Fibroblast of skin of abdomen (primary cell): ENCODE measurements around the gene KCNK13. TPM values are rescaled to one million over a fixed set of nuclear protein-coding genes. Genes with fewer than 3 reads are reported as not detected.
A peak's percentile ranks its signal among the peaks of the same experiment; 100 is the strongest.
"Not testable (repeated sequence)": the region's sequence is repeated elsewhere in the genome, so short reads cannot be mapped to it uniquely, and the experiment has no call there.

ENCODE experiments used
- DNase-seq: peaks from one replicate; pipeline ENCODE4 v3.0.0-alpha.2; 2013
- polyA plus RNA-seq, 2 experiments: library from polyadenylated mRNA; unstranded; fragments of 120-200 nt; gene quantifications; one replicate each; pipeline ENCODE4 v1.2.1, GENCODE V29; 2013; ENCODE audit not compliant: insufficient read length in 2 of 2

KCNK13 gene
- not detected for polyA plus RNA-seq (2013, experiment 1 of 2; ENCODE audit: insufficient read length)
- not detected for polyA plus RNA-seq (2013, experiment 2 of 2; ENCODE audit: insufficient read length)

DNA sequence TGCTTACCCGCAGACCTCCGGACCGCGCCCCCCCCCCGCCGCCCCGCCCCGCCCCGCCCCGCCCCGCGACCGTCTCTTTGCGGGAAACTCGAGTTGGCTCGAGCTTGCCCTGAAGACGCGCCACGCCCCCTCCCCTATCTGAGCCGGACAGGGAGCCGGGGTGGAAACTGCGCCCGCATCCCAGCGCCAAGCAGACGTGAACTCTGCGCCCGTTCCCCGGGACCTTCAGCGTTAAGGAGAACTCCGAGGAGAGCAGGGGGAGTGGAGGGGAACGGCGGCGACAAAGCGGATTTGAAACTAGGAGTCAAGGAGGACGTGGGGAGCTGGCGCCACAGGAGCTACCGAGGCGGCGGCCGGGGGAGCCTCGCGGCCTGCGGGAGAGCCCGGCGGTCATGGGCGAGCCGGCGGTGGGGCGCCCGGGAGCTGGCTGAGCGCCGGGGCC is at the start of gene KCNK13:
TSS of gene KCNK13 (plus strand) at position 310 of the 442 bp plus-strand sequence. CDS start 212 bp downstream, outside the sequence.
- no peak for DNase-seq

DNA sequence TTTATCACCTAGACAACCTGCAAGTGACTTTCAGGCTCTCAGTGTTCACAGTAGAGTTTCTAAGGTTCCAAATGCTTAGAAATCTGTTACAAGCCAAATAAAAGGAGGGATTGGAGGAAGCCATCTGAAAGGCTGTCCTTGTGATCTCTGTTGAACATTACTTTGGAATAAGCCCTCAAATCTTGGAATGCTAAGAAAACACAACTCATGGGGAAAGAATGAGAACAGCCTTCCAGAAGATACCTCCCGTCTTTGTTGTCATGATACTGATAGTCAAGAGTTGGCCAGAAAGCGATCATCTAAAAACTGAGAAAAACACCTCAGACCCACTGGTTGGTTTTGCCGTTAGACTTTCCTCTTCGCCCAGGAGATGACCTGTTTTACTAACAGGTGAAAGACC is 44.4 kb upstream of the KCNK13 start:
- no peak for DNase-seq

DNA sequence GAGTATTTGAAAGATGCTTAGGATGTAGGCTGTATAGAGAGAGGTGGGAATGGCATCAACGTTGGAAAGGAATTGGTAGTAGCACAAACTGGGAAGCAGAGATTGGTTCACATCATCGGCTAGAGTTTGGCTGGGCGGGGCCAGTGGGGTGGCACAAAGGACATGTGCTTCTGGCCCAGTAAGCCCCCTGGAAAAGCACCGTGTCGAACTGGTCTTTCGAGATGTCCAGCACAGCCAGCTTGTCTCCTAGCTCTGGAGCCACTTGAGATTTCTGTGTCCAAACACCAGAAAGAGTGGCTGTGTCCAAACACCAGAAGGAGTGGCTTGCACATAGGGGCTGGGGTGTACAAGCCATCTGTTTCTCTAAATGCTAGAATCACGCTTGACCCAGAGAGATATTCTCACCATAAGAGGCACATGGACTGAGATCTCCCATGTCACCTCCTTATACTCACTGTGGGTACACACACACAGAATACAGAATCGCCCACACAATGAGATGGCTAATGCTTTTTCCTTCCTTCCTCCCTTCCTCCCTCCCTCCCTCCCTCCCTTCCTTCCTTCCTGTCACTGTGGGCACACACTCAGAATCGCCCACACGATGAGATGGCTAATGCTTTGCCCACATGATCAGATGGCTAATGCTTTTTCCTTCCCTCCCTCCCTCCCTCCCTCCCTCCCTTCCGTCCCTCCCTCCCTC is 41.8 kb upstream of the KCNK13 start:
- no peak for DNase-seq

DNA sequence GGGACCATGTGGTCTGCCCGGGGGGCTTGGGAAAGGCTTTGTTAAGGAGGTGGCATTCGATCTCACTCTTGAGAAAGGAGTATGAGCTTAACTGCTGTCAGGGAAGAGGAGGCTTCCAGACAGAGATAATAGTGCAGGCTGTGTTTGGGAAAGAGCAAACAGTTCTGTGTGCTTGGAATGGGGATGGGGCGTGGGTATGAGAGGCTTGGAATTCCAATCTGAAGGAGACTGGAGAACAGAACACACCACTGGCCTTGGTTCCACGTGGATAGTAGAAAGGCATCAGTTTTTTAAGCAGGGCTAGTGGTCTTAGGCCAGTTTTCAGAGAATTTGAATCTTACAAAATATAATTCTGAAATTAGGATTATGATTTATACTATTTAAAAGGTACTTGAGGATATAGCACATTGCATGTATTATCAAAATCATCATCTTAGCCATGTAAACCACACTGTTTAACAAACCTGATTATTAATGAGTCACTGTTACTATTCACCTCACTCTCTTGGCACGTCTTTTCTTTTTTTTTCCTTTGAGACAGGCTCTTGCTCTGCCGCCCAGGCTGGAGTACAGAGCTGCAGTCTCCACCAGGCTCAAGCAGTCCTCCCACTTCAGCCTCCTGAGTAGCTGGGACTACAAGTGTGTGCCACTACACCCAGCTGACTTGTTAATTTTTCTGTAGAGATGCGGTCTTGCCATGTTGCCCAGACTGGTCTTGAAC is 38.5 kb upstream of the KCNK13 start:
- DNase-seq = no peak

DNA sequence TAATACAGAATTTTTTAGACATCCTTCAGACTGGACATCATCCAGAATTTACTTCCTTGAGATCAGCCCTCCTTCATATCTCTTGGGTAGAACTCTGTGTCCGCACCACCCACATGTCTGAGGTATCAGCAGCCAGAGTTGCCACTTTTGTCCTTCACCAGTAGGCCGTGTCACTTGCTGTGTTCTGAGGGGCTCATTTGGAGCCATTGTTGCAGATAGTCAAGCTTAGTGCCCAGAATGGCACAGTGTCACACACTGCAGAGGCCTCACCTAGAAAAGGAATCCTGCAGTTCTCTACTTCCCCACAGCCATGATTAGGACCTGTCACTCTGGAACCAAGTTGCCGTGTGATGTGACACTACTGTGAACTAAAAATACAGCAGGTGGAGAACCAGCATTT is 36.9 kb upstream of the KCNK13 start:
- no peak for DNase-seq

DNA sequence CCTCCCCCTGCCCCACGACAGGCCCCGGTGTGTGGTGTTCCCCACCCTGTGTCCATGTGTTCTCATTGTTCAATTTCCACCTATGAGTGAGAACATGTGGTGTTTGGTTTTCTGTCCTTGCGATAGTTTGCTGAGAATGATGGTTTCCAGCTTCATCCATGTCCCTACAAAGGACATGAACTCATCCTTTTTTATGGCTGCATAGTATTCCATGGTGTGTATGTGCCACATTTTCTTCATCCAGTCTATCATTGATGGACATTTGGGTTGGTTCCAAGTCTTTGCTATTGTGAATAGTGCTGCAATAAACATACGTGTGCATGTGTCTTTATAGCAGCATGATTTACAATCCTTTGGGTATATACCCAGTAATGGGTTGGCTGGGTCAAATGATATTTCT is 35.2 kb upstream of the KCNK13 start:
- DNase-seq = not testable (repeated sequence)

DNA sequence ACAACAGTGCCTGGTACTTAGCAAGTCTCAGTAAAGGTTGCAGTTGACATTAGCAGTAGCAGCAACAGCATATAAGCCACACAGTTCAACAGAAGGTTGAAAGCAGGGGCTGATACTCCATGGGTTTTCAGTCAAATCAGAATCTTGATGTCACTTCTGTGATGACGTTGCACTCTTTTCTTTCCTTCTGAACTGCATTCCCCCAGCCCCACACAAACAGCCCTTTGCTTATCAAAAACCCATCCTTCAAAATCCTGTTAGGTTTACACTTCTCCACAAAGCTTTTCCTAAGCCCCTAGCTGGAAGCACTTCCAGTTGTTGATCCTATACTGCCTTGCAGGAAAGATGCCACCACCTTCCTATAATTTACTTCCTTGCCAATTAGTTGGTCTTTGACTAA is 34.0 kb upstream of the KCNK13 start:
- no peak for DNase-seq

DNA sequence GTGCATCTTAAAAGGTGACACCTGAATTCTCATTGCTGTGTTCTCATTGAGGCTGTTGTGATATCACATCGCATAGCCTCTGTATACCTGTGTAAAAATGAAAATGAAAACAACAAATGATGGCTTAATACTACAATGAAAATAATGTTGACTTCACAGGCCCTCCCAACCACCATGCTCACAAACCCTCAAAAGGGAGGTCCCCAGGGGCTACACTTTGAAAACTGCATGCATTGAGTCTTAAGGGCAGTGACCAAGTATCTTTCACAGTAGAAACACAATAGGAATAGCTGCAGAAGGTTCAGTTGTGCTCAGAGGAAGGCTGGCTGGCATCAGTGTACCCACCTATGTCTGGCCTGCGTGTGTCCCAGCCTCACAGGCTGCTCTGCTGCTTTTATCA is 27.6 kb upstream of the KCNK13 start:
- DNase-seq = no peak

DNA sequence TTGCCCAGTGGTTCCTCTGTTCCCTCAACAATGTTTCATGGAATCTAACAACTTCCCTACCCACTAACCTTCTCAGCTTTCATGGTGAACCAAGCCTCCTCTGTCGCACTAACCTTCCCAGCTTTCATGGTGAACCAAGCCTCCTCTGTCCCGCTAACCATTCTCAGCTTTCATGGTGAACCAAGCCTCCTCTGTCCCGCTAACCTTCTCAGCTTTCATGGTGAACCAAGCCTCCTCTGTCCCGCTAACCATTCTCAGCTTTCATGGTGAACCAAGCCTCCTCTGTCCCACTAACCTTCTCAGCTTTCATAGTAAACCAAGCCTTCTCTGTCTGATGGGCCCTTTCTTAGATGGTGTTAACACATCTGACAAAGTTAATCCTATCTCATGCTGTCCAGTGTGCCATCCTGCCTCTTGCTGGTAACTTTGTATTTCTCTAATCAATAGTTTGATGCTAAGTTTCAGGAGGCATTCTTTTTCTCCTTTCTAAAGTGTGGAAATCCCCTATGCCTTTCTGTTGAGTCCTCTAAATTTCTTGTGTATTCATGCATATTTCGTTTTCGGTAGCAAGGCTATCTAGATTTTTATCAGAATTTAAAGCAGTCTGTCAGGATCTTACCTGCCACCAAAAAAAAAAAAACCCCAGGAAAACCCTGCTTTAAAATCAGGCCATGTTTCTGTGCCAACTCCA is 26.8 kb upstream of the KCNK13 start:
- no peak for DNase-seq

DNA sequence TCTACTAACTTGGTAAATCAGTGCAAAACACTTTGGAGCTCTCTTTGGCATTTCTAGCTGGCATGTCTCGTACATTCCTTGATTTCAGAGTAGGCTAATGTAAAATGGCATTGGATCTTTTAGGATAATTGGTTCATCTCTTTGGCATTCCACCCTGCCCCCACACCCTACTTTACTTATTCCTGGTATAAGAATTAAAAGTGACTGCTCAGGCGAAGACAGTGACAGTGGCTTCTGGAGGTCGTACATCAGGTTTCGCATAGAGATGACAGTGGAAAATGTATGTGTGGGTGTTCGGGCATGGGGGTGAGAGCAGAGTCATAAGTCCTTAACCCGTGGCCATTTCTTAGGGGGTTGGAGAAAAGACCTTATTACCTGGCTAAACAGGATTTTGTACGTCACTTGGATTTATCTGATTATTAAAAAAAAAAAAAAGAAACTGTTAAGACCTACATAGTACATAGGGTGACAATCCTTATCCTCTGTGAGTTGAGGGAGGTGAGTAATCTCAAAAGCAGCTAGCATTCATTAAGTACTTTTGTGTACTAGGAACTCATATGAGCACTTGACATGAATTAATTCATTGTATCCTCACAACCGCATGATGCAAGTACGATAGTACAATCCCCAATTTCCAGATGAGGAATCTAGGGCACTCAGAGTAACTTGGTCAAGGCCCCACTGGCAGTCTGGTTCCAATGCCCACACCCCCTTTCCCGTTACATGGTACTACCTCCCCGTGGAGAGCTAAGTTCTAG is 22.4 kb upstream of the KCNK13 start:
- DNase-seq = peak; percentile 41

DNA sequence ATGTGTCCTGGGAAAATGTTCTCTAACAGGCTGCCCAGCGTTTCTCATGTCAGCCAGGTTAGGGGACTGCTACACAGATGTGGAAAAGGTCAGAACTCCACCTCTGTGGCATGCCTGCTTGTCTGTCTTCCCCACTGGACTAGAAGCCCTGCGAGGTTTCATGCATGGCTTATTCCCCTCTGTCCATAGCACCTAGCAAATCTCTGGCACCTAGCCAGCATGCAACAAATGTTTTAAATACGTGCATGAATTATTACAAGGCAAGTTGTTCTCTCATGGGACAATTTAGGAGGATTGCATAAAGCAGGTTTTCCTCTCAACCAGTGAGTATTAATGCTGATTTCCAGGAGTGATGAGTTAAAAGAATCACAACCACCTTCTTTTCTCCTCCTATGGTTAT is 21.4 kb upstream of the KCNK13 start:
- DNase-seq = no peak

DNA sequence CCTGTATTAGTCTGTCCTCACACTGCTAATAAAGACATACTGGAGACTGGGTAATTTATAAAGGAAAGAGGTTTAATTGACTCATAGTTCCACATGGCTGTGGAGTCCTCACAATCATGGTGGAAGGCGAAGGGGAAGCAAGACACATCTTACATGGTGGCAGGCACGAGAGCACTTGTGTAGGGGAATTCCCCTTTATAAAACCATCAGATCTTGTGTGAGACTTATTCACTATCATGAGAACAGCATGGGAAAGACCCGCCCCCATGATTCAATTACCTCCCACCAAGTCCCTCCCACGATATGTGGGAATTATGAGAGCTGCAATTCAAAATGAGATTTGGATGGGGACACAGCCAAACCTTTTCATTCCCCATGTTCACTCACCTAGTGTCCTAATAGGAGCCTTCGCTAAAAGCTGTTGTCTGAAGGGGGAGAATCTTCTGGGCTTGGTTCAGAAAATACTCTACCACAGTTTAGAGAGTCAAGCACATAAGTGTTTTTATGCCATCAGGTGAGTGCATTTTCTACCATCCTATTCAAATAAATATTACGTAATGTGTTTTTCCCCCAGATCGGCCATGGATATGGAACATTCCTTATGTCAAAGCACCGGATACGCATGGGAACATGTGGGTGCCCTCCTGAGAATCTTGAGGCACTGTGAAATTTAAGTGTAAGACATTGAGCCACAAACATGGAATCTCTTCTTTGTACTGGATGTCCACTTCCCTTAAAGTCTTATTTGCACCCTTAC is 19.1 kb upstream of the KCNK13 start:
- no peak for DNase-seq

DNA sequence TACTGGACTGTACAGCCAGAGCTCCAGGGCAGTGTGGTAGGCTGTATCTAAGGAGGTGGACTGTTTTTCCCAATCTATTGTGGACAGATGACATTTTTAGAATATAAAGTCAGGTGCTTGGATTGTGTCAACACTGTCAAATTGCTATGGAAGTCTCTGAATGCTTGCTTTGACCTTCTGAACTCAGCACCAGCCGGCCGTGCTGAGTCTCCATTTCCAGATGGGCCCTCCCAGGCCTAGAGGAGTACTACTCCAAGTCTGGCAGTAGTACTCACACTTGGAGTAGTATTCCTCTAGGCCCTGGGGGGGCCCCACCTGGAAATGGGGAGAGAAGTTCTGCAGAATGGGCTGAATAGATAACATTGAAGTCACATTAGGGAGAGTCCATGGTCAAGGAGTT is 16.2 kb upstream of the KCNK13 start:
- DNase-seq = no peak

DNA sequence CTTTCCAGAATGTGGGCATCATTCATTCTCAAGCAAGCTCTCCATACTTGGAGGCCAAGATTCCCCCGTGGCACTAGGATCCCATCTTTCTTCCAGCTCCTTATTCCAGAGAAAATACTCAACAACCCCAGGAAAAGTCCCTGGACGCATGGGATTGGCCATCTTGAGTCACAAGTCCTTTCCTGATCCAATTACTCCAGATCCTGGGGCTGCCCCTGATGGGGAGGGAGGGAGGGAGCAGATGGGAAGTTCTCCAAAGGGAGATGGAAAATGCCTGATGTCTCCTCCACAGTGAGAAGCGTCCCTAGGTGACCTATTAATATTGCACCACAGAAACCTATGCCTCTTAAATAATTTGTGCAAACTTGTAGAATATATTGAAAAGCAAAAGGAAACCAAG is 12.4 kb upstream of the KCNK13 start:
- no peak for DNase-seq

DNA sequence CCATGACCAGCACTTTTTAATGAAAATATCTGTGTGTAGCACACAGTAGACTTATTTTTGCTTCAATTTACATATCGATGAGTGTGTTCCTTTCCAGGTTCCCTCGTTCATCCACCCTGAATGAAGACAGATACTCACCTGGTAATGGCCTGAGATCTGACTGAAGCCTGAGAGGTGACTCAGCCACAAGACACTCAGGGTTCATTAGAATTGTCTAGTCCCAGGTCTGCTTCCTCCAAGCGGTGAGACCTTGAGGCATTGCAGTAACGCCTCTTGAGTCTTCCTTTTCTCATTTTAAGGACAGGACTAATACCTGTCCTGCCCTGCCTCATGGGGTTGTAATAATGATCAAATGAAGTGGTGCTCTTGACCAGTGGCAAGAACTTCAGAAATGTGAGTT is 11.5 kb upstream of the KCNK13 start:
- DNase-seq = no peak

DNA sequence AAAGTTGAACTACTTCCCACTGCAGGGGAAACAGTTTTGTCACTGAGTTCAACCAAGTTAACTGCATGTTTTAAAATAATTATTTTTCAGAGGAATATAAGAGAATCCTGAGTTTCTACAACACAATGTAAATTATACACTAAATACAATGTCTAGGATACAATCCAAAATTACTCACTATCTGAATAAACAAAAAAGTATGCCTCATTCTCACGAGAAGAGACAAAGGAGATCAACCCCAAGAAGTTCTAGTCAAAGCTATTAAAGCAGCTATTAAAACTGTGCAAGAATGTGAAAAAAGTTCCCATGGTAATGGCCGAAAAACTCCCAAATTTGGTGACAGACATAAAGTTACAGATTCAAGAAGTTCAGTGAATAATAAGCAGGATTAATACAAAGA is 8.8 kb upstream of the KCNK13 start:
- DNase-seq = no peak

DNA sequence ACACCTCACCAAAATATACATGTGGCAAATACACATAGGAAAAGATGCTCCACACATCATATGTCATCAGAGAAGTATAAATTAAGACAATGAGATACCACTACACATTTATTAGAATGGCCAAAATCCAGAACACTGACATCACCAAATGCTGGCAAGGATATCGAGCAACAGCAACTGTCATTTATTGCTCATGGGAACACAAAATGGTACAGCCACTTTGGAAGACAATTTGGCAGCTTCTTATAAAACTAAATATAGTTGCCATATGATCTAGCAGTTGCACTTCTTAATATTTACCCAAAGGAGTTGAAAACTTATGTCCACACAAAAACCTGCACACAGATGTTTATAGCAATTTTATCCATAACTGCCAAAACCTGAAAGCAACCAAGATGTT is 7.0 kb upstream of the KCNK13 start:
- no peak for DNase-seq

DNA sequence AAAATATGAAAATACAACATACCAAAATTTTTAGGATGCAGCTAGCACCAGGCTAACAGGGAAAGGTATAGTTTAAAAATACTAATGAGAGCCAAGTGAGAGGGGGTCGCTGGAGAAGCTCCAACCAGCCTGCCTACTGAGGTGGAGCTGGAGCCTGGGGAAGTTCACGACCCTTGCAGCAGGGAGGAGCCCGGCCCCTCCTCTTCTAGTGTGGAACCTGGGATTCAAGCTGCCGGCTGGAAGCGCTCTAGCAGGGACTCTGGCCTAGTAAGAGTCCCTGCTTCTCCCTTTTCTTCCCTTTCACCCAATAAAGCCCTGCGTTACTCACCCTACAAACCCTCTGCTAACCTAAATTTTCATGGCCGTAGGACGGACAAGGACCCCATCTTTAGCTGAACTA is 5.0 kb upstream of the KCNK13 start:
- no peak for DNase-seq

DNA sequence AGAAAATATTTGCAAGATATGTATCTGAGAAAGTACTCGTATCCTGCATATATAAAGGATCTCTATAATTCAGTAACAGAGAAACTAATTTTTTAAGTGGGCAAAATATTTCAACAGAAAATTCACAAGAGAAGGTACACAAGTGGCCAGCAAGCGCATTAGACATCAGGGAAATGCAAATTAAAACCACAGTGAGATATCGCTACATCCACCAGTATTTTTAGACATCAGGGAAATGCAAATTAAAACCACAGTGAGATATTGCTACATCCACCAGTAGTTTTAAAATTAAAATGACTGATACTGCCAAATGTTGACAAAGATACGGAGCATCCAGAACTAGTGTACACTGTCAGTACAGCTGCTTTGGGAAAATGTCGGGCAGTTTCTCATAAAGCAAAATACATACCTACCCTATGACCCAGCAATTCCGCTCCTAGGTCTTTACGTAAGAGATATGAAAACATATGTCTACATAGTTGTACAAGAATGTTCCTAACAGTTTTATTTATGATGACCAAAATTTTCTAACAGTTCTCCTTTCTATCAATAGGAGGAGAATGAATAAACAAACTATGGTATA is 2.8 kb upstream of the KCNK13 start:
- no peak for DNase-seq

DNA sequence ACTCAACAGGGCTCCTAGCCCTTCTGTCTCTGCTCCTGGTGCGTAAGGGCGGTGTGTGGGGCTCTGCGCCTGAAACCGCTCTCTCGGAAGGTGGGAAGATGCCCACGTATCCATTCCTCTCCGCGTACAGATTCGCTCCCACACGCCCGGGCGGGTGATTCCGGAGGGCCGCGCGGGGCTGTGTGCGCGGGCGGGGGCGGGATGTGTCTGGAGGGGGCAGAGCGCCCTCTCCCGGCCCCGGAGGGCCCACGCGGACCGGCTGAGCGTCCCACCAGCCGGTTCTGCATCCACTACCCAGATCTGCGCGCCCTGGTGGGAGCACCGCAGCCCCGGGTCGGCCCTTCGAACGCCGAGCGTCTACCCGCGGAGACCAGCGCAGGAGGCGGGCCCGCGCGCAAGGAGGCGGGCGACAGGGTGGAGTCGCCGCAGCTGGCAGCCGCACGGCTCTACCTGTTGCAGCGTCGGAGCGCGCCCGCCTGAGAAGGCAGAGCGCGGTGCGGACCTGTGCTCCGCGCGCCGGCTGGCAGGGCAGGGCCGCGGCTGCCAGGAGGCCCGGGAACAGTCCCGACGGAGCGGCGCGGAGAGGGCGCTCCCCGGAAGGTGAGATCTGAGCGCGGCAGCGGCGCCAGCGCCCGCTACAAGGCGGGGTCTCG is 1.4 kb upstream of the KCNK13 start:
- DNase-seq = peak; percentile 40
